ENCODE data around the gene CLIP2. TPM values are rescaled to one million over a fixed set of nuclear protein-coding genes. Genes with fewer than 3 reads are reported as not detected.
"Not testable (repeated sequence)": the region's sequence is repeated elsewhere in the genome, so short reads cannot be mapped to it uniquely, and the experiment has no call there.

Gene CLIP2
- total RNA-seq, 4 donors from 2014 or later, result 84.5 to 157 (median 111) TPM

DNA sequence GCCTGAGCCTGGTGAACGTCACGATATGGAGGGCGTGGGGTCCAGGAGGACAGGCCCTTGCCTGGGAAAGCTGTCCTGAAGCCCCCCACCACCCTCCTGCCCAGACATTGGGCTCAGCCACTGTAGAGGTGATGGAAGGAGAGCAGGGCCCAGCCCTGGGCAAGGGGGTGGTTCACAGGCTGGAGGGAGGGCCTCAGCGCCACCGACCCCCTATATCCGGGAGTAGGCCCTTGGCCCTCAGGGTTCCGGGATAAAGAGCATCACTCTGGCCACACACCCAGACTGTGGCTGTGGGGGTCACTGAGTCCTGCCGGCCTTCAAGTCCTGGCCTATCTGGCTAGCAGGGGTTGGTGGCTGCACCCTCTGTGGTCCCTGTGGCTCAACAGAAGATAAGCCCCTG, 109.2 kb downstream of the CLIP2 start:
- Histone ChIP-seq H3K27me3 (no peaks in the 10 kb centered on the region), H3K4me1 (peaks cover 0 to 7% (median 2%) of the 10 kb centered on the region in 4 donors), H3K27ac (no peak overlapping the region), H3K4me3 (no peak overlapping the region), H3K9me3 (no peaks in the 10 kb centered on the region), H3K36me3 (peaks cover 0 to 31% (median 14%) of the 10 kb centered on the region in 4 donors)
- TF ChIP-seq EP300 (IDR thresholded peaks at IDR 0.05; ENCODE audit: low read depth) (no peak), POLR2A (IDR thresholded peaks at IDR 0.05) (no peak), POLR2AphosphoS5 (IDR thresholded peaks at IDR 0.05) (no peak)
- TF ChIP-seq, protein P1, sequence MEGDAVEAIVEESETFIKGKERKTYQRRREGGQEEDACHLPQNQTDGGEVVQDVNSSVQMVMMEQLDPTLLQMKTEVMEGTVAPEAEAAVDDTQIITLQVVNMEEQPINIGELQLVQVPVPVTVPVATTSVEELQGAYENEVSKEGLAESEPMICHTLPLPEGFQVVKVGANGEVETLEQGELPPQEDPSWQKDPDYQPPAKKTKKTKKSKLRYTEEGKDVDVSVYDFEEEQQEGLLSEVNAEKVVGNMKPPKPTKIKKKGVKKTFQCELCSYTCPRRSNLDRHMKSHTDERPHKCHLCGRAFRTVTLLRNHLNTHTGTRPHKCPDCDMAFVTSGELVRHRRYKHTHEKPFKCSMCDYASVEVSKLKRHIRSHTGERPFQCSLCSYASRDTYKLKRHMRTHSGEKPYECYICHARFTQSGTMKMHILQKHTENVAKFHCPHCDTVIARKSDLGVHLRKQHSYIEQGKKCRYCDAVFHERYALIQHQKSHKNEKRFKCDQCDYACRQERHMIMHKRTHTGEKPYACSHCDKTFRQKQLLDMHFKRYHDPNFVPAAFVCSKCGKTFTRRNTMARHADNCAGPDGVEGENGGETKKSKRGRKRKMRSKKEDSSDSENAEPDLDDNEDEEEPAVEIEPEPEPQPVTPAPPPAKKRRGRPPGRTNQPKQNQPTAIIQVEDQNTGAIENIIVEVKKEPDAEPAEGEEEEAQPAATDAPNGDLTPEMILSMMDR (IDR thresholded peaks at IDR 0.05), result no peak
- WGBS, 2 donors (ENCODE audit: low coverage in 1 of 2), result 90% methylated on average over 8 of the region's 8 CpGs; no CpG with 5 or more reads in 1 of the 2 donors
- no peak for DNase-seq
- in situ Hi-C loops (cut with MboI; ENCODE audit: low pct_ligation_motif_present in 1 of 4, low pct_unique_long_range_greater_than_20kb in 1 of 4, low sequenced_read_pairs in 3 of 4) (loop anchor here in 1 of 4 donors (25.0 kb wide), 1 partner anchor 336 kb away; no protein-coding TSS in a partner anchor), intact Hi-C loops (cut with DNase I; ENCODE audit: low total_unique reads) (loop anchor here (10.0 kb wide), 1 partner anchor 104 kb away; no protein-coding TSS in a partner anchor)

DNA sequence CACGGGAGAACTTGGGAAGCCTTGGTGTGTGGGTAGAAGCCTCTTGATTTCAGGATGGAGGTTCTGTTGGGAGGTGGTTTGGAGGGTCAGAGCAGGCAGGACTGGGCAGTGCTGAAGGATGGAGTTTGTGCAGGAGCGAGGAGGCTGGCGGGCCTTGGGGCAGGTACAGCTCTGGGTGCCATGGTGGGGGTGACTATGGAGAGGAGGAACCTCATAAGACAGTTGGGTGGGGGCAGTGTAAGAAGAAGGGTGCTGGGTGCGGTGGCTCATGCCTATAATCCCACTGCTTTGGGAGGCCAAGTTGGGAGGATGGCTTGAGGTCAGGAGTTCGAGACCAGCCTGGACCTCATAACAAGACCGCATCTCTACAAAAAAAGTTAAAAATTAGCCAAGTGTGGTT, 109.8 kb downstream of the CLIP2 start:
- peaks cover 0 to 35% (median 16%) of the 10 kb centered on the region in 4 donors for H3K36me3 ChIP-seq
- no peaks in the 10 kb centered on the region for H3K27me3 ChIP-seq
- TF ChIP-seq, protein P1 (IDR thresholded peaks at IDR 0.05), result no peak
- TF ChIP-seq POLR2A (IDR thresholded peaks at IDR 0.05), result no peak
- no peak for TF ChIP-seq POLR2AphosphoS5 (IDR thresholded peaks at IDR 0.05)
- TF ChIP-seq EP300 (IDR thresholded peaks at IDR 0.05; ENCODE audit: low read depth), result no peak
- DNase-seq, result no peak
- 90 to 94% methylated on average over 2 to 6 of the region's 6 CpGs for WGBS, 2 donors (ENCODE audit: low coverage in 1 of 2)
- no peak overlapping the region for H3K4me3 ChIP-seq
- H3K27ac ChIP-seq, result no peak overlapping the region
- intact Hi-C loops (cut with DNase I; ENCODE audit: low total_unique reads), result loop anchor here (10.0 kb wide), 1 partner anchor 104 kb away; no protein-coding TSS in a partner anchor
- no peaks in the 10 kb centered on the region for H3K9me3 ChIP-seq
- peaks cover 0 to 5% (median 2%) of the 10 kb centered on the region in 4 donors for H3K4me1 ChIP-seq
- in situ Hi-C loops (cut with MboI; ENCODE audit: low pct_ligation_motif_present in 1 of 4, low pct_unique_long_range_greater_than_20kb in 1 of 4, low sequenced_read_pairs in 3 of 4), result loop anchor here in 1 of 4 donors (25.0 kb wide), 1 partner anchor 337 kb away; no protein-coding TSS in a partner anchor

DNA sequence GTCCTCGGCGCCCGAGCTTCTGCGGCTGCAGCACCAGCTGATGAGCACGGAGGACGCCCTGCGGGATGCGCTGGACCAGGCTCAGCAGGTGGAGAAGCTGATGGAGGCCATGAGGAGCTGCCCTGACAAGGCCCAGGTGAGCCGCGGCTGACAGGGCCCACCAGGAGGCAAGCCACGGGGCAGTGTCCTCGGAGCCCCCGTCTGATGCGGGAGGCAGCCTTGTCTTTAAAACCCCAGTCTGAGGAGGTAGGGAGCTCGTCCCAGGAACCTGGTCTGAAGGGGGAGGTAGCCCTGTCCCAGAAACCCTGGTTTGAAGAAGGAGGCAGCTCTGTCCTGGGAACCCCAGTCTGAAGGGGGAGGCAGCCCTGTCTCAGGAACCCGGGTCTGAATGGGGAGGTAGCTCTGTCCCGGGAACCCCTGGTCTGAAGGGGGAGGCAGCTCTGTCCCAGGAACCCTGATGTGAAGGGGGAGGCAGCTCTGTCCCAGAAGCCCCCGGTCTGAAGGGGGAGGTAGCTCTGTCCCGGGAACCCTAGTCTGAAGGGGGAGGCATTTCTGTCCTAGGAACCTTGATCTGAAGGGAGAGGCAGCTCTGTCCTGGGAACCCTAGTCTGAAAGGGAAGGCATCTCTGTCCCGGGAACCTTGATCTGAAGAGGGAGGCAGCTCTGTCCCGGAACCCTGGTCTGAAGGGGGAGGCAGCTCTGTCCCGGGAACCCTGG, 111.4 kb downstream of the CLIP2 start:
- Histone ChIP-seq H3K27me3 (no peaks in the 10 kb centered on the region), H3K9me3 (no peaks in the 10 kb centered on the region), H3K4me3 (no peak overlapping the region), H3K4me1 (no peaks in the 10 kb centered on the region), H3K27ac (no peak overlapping the region), H3K36me3 (peaks cover 0 to 42% (median 17%) of the 10 kb centered on the region in 4 donors)
- in situ Hi-C loops (cut with MboI; ENCODE audit: low pct_ligation_motif_present in 1 of 4, low pct_unique_long_range_greater_than_20kb in 1 of 4, low sequenced_read_pairs in 3 of 4), result loop anchor here (5.0 to 25.0 kb wide), 7 partner anchors 188 to 637 kb away; partner anchors contain the start of gene LAT2 (in 1 of the 4)
- no peak for DNase-seq
- intact Hi-C loops (cut with DNase I; ENCODE audit: low total_unique reads), result loop anchor here (2.0 to 5.0 kb wide), 2 partner anchors 194 to 333 kb away; no protein-coding TSS in a partner anchor
- no peak for TF ChIP-seq POLR2A (IDR thresholded peaks at IDR 0.05)
- TF ChIP-seq EP300 (IDR thresholded peaks at IDR 0.05; ENCODE audit: low read depth), result no peak
- TF ChIP-seq, protein P1 (IDR thresholded peaks at IDR 0.05), result no peak
- no peak for TF ChIP-seq POLR2AphosphoS5 (IDR thresholded peaks at IDR 0.05)
- WGBS, 2 donors (ENCODE audit: low coverage in 1 of 2), result 70 to 86% methylated on average over 2 to 21 of the region's 22 CpGs

DNA sequence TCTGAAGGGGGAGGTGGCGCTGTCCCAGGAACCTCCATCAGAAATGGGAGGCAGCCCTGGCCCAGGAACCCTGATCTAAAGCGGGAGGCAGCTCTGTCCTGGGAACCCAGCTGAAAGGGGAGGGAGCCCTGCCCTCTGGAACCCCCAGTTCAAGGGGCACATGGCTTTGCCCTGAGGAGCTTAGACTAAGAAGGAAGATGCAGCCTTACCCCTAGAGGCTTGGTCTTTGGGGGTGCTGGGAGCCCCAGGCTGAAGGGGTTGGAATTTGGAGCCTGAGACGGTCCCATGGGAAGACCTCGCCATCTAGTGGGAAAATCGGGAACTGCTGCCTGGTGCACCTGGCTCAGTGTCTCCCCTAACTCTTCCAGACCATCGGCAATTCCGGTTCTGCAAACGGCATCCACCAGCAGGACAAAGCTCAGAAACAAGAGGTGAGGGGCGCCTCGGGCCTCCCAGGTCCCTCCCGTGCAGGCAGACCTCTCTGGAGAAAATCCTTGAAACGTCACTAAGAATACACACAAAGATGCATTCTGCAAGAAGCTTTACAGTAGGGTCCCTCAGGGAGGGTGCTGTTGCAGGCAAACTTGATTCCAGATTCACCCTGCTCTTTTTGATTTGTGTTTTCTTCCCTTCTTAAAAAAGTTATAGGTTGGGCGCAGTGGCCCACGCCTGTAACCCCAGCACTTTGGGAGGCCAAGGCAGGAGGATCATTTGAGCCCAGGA, 112.1 kb downstream of the CLIP2 start:
- H3K27ac ChIP-seq, result no peak overlapping the region
- no peaks in the 10 kb centered on the region for H3K9me3 ChIP-seq
- H3K4me3 ChIP-seq, result no peak overlapping the region
- peak; percentile 77 for DNase-seq
- TF ChIP-seq, protein P1 (IDR thresholded peaks at IDR 0.05), result peak; percentile 92 to 99 (median 97)
- no peak for TF ChIP-seq POLR2AphosphoS5 (IDR thresholded peaks at IDR 0.05)
- intact Hi-C loops (cut with DNase I; ENCODE audit: low total_unique reads) (loop anchor here (2.0 to 5.0 kb wide), 2 partner anchors 194 to 334 kb away; no protein-coding TSS in a partner anchor), in situ Hi-C loops (cut with MboI; ENCODE audit: low pct_ligation_motif_present in 1 of 4, low pct_unique_long_range_greater_than_20kb in 1 of 4, low sequenced_read_pairs in 3 of 4) (loop anchor here (5.0 to 25.0 kb wide), 7 partner anchors 189 to 636 kb away; partner anchors contain the start of gene LAT2 (in 1 of the 4))
- 43 to 46% methylated on average over 7 to 14 of the region's 14 CpGs for WGBS, 2 donors (ENCODE audit: low coverage in 1 of 2)
- H3K36me3 ChIP-seq, result peaks cover 0 to 42% (median 14%) of the 10 kb centered on the region in 4 donors
- no peaks in the 10 kb centered on the region for H3K27me3 ChIP-seq
- H3K4me1 ChIP-seq, result no peaks in the 10 kb centered on the region

DNA sequence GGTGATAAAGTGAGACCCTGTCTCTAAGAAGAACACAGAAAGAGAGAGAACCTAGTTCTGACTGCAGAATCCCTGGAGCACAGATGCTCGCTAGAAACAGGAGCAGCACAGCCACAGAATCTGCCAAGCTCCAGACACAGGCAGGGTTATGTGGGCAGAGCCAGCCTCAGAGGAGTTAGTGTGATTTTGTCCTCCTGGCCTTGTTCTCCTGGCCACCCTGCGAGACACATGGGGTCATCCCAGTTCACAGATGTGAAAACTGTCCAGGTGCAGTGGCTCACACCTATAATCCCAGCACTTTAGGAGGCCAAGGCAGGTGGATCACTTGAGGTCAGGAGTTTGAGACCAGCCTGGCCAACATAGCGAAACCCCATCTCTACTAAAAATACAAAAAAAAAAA, 113.5 kb downstream of the CLIP2 start:
- not testable (repeated sequence) for DNase-seq, H3K9me3 ChIP-seq, H3K4me3 ChIP-seq, H3K4me1 ChIP-seq, H3K27ac ChIP-seq, H3K27me3 ChIP-seq
- H3K36me3 ChIP-seq, result peaks cover 0 to 34% (median 9%) of the 10 kb centered on the region in 4 donors
- 97% methylated on average over 3 of the region's 3 CpGs; no CpG with 5 or more reads in 1 of the 2 donors for WGBS, 2 donors (ENCODE audit: low coverage in 1 of 2)
- in situ Hi-C loops (cut with MboI; ENCODE audit: low pct_ligation_motif_present in 1 of 4, low pct_unique_long_range_greater_than_20kb in 1 of 4, low sequenced_read_pairs in 3 of 4) (loop anchor here (5.0 to 25.0 kb wide), 7 partner anchors 190 to 635 kb away; partner anchors contain the start of gene LAT2 (in 1 of the 4)), intact Hi-C loops (cut with DNase I; ENCODE audit: low total_unique reads) (loop anchor here (5.0 kb wide), 1 partner anchor 335 kb away; no protein-coding TSS in a partner anchor)

Measured in transverse colon (tissue), 4 donors.